ENCODE data around the gene BORCS6. TPM values are rescaled to one million over a fixed set of nuclear protein-coding genes. Genes with fewer than 3 reads are reported as not detected.

The BORCS6 gene
- total RNA-seq, 1 experiment from 2014 or later = 9.3 TPM

DNA sequence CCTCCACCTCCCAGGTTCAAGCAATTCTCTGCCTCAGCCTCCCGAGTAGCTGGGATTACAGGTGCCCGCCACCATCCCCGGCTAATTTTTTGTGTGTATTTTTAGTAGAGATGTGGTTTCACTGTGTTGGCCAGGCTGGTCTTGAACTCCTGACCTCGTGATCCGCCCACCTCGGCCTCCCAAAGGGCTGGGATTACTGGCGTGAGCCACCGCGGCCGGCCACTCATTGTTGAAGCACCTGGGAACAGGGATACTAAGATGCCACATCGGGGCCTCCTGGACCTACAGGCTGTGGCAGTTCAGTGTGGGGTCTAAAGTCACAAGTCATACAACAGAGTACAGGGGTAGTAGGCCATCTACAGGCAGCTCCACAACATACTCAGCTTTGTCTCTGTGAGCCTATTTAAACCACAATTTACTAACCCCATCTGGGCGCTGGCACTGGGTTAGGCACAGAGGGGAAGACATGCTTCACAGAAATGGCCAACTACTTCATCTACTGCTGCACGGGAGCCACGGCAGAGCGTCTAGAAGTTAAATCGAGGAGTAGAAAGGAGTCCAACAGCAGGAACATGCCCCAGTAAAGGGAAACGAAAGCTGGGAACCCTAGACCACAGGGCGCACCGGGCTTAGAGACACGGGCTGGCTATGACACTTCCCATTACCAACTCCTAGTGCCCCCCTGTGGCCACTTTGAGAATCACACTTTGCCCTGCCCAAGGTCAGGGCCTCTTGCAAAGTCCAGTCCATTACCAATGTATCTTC, 31.5 kb downstream of the BORCS6 start:
- DNase-seq (ENCODE audit: low read depth, low spot score) (peak; percentile 90), ATAC-seq (peak; percentile 52)
- intact Hi-C loops (cut with micrococcal nuclease; ENCODE audit: unreplicated experiment) (no loop called here), in situ Hi-C loops (cut with HindIII; ENCODE audit: low pct_unique_long_range_greater_than_20kb, low sequenced_read_pairs) (no loop called here)
- H3K27me3 ChIP-seq (ENCODE audit: control insufficient read depth, insufficient read depth, low read length) = no peaks in the 10 kb centered on the region
- H3K36me3 ChIP-seq (ENCODE audit: control insufficient read depth, insufficient read depth, low read length) = no peaks in the 10 kb centered on the region; the same call in none of the 2 replicates
- ChIA-PET POLR2A (interaction anchor here (0.7 to 1.0 kb wide), 2 partner anchors 21 to 1735 kb away, joined by 3 to 4 read pairs; no protein-coding TSS in a partner anchor), CTCF (no interaction called here)
- H3K4me1 ChIP-seq (ENCODE audit: control insufficient read depth, insufficient read depth, low read length) = peaks cover 31% of the 10 kb centered on the region
- H3K4me3 ChIP-seq (ENCODE audit: low read depth in 2 of 2, low read length in 2 of 2) = no peak overlapping the region; a peak in 1 of 4 replicates
- peak overlapping the region; percentile 57; the same call in 1 of the 2 replicates for H3K27ac ChIP-seq (ENCODE audit: low read length)
- no TSS peak for BruUV-seq (replicated peaks)
- no peaks in the 10 kb centered on the region for H3K9me3 ChIP-seq (ENCODE audit: control insufficient read depth, insufficient read depth, low read depth, low read length)
- TF ChIP-seq, protein P1, sequence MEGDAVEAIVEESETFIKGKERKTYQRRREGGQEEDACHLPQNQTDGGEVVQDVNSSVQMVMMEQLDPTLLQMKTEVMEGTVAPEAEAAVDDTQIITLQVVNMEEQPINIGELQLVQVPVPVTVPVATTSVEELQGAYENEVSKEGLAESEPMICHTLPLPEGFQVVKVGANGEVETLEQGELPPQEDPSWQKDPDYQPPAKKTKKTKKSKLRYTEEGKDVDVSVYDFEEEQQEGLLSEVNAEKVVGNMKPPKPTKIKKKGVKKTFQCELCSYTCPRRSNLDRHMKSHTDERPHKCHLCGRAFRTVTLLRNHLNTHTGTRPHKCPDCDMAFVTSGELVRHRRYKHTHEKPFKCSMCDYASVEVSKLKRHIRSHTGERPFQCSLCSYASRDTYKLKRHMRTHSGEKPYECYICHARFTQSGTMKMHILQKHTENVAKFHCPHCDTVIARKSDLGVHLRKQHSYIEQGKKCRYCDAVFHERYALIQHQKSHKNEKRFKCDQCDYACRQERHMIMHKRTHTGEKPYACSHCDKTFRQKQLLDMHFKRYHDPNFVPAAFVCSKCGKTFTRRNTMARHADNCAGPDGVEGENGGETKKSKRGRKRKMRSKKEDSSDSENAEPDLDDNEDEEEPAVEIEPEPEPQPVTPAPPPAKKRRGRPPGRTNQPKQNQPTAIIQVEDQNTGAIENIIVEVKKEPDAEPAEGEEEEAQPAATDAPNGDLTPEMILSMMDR (IDR thresholded peaks at IDR 0.05) = peak; percentile 90
- TF ChIP-seq SIN3A (IDR thresholded peaks at IDR 0.05; ENCODE audit: borderline replicate concordance, insufficient read depth, low read depth, low read length) = no peak

DNA sequence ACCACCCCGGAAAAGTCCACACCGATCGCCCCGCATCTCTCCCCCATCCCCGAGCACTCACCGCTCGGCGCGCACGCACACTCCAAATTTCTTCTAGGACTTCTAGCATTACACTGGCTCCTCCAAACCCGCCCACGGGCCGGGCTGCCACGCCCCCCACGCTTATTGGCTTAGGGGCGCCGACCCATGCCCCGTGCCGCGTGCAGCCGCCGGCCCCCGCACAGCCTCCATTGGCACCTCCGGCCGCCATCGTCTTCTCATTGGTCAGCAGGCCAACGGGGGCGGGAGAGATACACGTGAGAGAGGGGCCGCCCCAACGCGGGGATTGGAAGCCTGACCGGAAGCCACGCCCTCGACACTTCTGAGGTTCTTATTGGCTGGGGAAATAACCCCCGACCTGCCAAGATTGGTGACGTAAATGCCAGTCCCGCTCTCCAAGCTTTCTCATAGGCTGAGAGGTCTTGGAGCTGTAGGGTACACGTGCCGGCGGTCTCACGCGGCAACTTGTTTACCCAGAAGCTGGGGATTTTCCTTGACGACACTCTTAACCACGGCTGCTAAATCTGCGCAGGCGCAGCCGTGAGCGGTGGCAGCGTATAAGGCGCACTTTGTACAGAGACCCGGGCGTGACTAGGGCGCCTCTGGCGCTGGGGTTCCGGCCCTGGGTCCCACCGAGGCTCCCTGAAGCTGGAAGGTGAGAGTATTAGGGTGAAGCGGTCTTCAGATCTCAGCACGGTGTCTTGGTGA, 33.6 kb downstream of the BORCS6 start:
- Histone ChIP-seq H3K9me3 (ENCODE audit: control insufficient read depth, insufficient read depth, low read depth, low read length) (no peaks in the 10 kb centered on the region), H3K36me3 (ENCODE audit: control insufficient read depth, insufficient read depth, low read length) (no peaks in the 10 kb centered on the region; the same call in 1 of the 2 replicates), H3K27ac (ENCODE audit: low read length) (peak overlapping the region; percentile 89), H3K4me3 (ENCODE audit: low read depth in 2 of 2, low read length in 2 of 2) (peak overlapping the region; percentile 71 to 73), H3K4me1 (ENCODE audit: control insufficient read depth, insufficient read depth, low read length) (peaks cover 40% of the 10 kb centered on the region), H3K27me3 (ENCODE audit: control insufficient read depth, insufficient read depth, low read length) (no peaks in the 10 kb centered on the region)
- POLR2A ChIA-PET = interaction anchor here (0.5 to 2.2 kb wide), 2 partner anchors 17 to 26 kb away, joined by 4 to 12 read pairs; no protein-coding TSS in a partner anchor
- TF ChIP-seq, protein P1 (IDR thresholded peaks at IDR 0.05) = no peak
- TF ChIP-seq, protein P2, sequence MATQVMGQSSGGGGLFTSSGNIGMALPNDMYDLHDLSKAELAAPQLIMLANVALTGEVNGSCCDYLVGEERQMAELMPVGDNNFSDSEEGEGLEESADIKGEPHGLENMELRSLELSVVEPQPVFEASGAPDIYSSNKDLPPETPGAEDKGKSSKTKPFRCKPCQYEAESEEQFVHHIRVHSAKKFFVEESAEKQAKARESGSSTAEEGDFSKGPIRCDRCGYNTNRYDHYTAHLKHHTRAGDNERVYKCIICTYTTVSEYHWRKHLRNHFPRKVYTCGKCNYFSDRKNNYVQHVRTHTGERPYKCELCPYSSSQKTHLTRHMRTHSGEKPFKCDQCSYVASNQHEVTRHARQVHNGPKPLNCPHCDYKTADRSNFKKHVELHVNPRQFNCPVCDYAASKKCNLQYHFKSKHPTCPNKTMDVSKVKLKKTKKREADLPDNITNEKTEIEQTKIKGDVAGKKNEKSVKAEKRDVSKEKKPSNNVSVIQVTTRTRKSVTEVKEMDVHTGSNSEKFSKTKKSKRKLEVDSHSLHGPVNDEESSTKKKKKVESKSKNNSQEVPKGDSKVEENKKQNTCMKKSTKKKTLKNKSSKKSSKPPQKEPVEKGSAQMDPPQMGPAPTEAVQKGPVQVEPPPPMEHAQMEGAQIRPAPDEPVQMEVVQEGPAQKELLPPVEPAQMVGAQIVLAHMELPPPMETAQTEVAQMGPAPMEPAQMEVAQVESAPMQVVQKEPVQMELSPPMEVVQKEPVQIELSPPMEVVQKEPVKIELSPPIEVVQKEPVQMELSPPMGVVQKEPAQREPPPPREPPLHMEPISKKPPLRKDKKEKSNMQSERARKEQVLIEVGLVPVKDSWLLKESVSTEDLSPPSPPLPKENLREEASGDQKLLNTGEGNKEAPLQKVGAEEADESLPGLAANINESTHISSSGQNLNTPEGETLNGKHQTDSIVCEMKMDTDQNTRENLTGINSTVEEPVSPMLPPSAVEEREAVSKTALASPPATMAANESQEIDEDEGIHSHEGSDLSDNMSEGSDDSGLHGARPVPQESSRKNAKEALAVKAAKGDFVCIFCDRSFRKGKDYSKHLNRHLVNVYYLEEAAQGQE (IDR thresholded peaks at IDR 0.05; ENCODE audit: insufficient read depth in 1 of 2, low read depth in 2 of 2, low read length in 1 of 2) = no peak
- TF ChIP-seq TCF7L2 (IDR thresholded peaks at IDR 0.05; ENCODE audit: low read depth, low read length) (no peak; the same call in 1 of the 2 replicates), POLR2AphosphoS5 (IDR thresholded peaks at IDR 0.05; ENCODE audit: low read depth, low read length) (peak; percentile 54; the same call in 1 of the 2 replicates), SIN3A (IDR thresholded peaks at IDR 0.05; ENCODE audit: borderline replicate concordance, insufficient read depth, low read depth, low read length) (no peak)
- in situ Hi-C loops (cut with HindIII; ENCODE audit: low pct_unique_long_range_greater_than_20kb, low sequenced_read_pairs) (no loop called here), intact Hi-C loops (cut with micrococcal nuclease; ENCODE audit: unreplicated experiment) (no loop called here)
- DNase-seq (ENCODE audit: low read depth, low spot score) = peak; percentile 99
- CTCF ChIA-PET = interaction anchor here (1.0 kb wide), 1 partner anchor 18 kb away, joined by 7 read pairs; no protein-coding TSS in a partner anchor
- ATAC-seq = peak; percentile 83
- no TSS peak for BruUV-seq (replicated peaks)

Measured in Panc1 (cell line).